Activated T-helper 17 cell treated with anti-CD3 and anti-CD28 coated beads, Interleukin-2, amount 50 U/mL, for 72 hours (primary cell): ENCODE results near the gene KRT78. TPM values are rescaled to one million over a fixed set of nuclear protein-coding genes. Genes with fewer than 3 reads are reported as not detected.

Experiments used
- total RNA-seq, 2 donors: library from RNA; stranded (reverse); gene quantifications; one replicate each; pipeline ENCODE4 v1.2.3, GENCODE V29; 2022

KRT78 gene
- total RNA-seq, 2 donors from 2014 or later = not detected

Other genes with a start within 250 kb of the KRT78 start
- not detected for gene KRT72, start 247.5 kb downstream of the KRT78 start, total RNA-seq
- gene KRT73, start 230.4 kb downstream of the KRT78 start, total RNA-seq = not detected
- gene KRT2, start 196.8 kb downstream of the KRT78 start, total RNA-seq = not detected
- not detected for gene KRT1, start 168.6 kb downstream of the KRT78 start, total RNA-seq
- not detected for gene KRT77, start 145.5 kb downstream of the KRT78 start, total RNA-seq
- gene KRT76, start 71.6 kb downstream of the KRT78 start, total RNA-seq = not detected
- not detected for gene KRT3, start 52.9 kb downstream of the KRT78 start, total RNA-seq
- gene KRT4, start 34.9 kb downstream of the KRT78 start, total RNA-seq = not detected
- under 1 TPM in 1 of 2 donors, not detected in 1; 0.82 TPM for gene KRT79, start 14.7 kb downstream of the KRT78 start, total RNA-seq
- gene KRT8, start 56.1 kb upstream of the KRT78 start, total RNA-seq = 1 to 10 TPM in 1 of 2 donors, under 1 TPM in 1; 0.22 to 1.2 TPM
- gene KRT18, start 100.1 kb upstream of the KRT78 start, total RNA-seq = 1 to 10 TPM; 3.4 to 4.8 TPM
- 100 to 1,000 TPM; 536 to 964 TPM for gene EIF4B, start 157.5 kb upstream of the KRT78 start, total RNA-seq
- 1 to 10 TPM in 1 of 2 donors, under 1 TPM in 1; 0.69 to 4.6 TPM for gene TNS2, start 201.1 kb upstream of the KRT78 start, total RNA-seq
- gene SPRYD3, start 230.4 kb upstream of the KRT78 start, total RNA-seq = 10 to 100 TPM; 25.4 to 28.8 TPM
- 1 to 10 TPM in 1 of 2 donors, under 1 TPM in 1; 0.45 to 6.0 TPM for gene IGFBP6, start 248.7 kb upstream of the KRT78 start, total RNA-seq